M059J (cell line): ENCODE results near the gene MYO16. TPM values are rescaled to one million over a fixed set of nuclear protein-coding genes. Genes with fewer than 3 reads are reported as not detected.
"Not testable (repeated sequence)": the region's sequence is repeated elsewhere in the genome, so short reads cannot be mapped to it uniquely, and the experiment has no call there.

ENCODE experiments used
- DNase-seq: peaks from one replicate; pipeline ENCODE4 v3.0.0-alpha.2; 2012; ENCODE audit warnings: low read depth
- total RNA-seq: library from RNA; depleted of rRNA; stranded (reverse); fragments of >200 nt; shearing (Covaris generic); gene quantifications from 2 replicates; pipeline ENCODE4 v1.2.3, GENCODE V29; 2014

Gene MYO16
- total RNA-seq, 1 experiment from 2014 or later: not detected

DNA sequence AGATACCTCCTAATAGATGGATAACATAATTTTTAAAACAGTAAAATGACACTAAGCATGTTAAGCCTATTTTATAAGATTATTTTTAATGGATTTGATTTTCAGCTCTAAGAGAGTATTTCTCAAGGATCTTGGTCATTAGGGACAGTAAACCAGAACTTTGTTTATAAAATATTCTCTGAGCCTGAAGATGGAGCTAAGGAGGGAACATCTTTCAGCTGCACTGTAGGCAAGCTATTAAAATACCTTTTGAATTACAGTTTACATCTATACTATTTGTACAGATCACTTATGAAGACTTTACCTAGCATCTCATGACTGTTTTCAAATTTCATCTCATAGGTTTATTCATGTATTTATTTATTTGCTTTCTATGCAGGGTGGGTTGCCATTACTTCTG lies 345.3 kb downstream of the MYO16 start:
- no peak for DNase-seq

DNA sequence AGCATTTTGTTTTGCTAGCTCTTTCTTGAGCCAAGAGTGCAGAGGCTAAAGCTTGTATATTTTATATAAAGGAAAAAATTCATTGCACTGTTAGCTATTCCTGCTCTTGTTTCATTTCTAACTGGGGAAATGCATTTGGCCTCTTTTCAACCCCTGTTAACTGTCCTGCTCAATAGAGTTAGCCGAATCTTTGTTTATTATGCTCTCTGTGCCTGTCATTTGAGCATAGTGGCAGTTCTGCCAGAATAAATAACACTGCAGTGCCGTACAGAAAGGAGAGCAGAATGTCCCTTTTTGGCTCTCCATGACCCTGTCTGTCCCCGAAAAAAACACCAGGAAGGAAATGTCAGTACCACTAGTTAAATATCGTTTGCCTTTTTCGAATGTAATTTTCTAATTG lies 350.8 kb downstream of the MYO16 start:
- no peak for DNase-seq

DNA sequence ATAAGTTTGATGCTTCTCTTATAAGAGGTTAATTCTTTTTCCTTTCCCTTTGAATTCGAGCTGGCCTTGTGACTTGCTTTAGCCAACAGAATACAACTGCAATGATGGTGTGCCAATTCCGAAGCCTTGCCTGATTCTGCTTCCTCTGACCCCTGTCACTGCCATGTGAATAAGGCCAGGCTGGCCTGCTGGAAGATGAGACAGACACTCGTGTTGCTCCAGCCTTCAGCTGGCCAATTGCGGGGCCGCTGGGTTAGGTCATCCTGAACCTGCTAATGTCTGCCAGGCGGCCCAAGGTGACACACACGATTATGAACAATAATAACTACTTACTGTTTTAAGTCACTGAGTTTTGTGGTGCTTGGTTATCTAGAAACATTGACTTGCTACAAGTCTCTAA lies 352.0 kb downstream of the MYO16 start:
- no peak for DNase-seq

DNA sequence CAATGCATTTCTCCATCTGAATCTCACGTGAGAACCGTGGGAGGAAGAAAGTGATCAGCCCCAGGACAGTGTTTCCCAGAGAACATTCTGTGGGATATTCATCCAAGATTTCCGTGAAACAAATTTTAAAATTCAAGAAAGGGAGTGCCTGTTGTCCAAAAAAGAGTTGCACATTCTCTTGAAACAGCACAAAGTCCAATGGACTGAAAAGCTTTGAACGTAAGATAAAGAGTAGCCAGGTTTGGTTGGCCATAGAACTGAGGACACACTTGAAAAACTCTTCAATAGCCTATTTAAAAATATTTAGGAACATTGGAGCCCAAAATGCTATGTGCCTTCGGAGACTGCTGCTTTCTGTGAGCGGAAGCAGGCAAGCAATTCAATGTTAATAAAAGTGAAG lies 353.9 kb downstream of the MYO16 start:
- DNase-seq: no peak

DNA sequence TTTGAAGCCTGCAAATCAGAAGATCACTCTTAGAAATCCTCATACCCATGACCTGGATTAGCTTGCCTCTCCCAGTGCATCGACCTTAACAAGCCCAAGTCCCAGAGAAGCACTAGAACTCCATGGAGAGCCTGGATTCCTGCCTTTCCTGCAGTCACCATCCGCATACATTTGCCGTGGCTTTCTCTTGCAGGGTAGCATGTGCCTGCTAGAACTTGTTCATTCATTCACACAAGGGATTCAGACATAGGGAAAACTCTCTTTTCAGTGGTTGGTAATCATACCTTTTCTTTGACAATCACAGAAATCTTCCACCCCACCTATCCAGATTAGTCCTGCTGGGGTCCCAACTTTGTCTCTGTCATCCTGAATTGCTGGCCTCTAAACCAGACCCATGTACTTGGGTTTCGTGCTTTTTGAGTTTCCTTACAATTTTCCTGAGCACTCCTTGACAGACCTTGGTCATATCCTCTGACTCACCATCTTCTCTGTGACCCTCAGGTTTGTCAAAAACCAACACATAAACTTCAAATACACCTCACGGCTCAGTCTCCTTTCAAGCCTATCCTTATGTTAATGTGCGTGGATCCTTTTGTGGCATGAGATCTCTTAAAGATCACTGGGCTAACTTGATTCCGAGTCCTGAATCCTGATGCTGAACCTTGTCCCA lies 355.0 kb downstream of the MYO16 start:
- no peak for DNase-seq

DNA sequence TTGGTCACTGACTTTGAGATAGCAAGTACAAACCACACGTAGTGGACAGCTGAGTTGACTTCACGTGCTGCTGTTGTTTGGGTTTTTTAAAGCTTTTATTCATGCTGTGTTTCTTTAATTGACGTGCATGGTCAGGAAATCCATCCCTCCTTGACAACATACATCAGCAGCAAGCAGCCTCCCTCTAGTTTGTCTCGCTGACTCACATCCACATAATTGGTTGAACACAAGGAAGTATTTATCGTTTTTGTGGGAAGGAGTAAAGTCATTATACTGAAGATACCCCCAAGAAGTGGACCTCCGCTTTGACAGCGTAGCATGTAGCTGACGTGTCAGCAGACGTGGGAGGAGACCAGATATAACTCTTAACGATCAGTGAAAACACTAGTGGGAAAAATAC lies 355.8 kb downstream of the MYO16 start:
- DNase-seq: peak; percentile 24

DNA sequence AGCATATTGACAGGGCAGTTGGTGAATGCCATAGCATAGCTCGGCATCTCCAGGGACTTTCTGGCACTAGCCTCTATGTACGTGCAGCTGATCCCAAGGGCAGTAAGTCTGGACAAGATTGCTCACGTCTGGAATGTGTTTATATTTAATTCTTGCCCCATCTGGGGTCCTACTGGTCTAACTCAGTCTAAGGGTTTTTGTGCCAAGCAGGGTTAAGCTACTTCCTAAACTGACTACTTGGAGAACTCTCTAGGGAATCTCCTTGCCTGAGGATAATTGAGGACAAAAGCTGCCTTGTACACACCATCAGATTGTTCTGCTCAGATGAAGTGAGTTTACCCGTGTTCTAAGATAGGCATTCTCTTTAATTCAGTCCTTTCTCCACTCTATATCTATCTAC lies 358.1 kb downstream of the MYO16 start:
- DNase-seq: no peak

DNA sequence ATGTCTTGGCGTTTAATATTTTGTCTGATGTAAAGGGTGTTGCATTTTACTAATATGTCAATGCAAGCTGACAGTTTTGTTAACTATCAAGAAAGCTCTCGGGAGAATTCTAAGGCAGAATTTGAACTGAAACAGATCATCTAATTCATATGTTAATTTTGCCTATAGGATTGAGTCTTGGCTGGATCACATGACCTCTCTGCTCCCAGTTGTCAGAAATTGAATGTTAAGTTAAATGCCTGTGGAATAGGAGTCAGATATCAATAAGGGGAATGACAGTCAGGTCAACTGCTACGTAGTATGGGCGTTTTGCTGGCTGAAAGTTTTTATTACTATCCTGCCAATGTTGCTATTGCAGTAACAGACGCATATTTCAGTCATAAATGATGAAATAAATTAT lies 358.5 kb downstream of the MYO16 start:
- no peak for DNase-seq

DNA sequence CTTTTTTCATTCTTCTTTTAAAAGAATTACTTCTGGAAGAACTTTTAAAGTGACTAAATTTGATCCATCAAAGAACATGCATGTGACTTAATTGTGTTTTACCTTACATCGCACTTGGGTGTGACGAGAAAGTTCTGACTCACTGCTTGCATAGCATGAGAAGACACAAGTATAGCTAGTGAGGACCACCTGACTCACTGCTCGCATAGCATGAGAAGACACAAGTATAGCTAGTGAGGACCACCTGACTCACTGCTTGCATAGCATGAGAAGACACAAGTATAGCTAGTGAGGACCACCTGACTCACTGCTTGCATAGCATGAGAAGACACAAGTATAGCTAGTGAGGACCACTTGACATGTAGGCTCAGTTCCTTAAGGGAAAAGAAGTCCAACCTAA lies 362.0 kb downstream of the MYO16 start:
- not testable (repeated sequence) for DNase-seq

DNA sequence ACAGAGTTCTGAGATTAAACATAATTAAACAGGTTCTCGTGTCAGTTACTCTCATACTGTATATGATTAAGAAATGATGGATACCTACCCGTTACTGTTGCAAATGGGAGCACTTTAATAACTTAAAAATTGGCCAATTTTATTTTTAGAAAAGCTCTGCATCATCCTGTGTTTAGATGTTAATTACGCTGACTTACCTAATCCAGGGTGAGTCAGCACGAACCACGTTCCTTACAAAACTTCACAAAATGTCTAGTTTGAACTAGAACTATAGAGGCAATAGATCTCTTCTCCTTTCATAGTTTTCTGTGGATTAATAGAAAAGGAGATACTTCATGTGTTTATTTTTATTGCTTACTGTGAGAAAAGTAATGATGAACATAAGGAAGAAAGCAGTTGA lies 363.9 kb downstream of the MYO16 start:
- DNase-seq: peak; percentile 18

DNA sequence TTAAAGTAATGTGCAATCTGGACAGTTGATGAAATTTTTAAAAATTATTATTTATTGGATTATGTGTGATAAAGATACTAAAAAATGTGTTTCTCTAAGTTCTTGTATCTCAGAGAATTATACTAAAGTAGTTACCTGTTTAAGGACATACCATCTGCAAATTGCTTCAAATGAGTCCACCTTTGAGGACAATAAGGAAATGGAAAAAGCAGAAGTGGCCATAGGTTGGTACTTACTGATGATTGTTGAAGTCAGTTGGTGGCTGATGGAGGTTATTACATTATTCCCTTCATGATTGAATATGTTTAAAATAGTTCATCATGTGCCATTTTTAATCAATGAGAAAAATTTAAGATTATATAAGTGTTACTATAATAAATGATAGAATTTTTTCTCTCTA lies 367.0 kb downstream of the MYO16 start:
- DNase-seq: no peak

DNA sequence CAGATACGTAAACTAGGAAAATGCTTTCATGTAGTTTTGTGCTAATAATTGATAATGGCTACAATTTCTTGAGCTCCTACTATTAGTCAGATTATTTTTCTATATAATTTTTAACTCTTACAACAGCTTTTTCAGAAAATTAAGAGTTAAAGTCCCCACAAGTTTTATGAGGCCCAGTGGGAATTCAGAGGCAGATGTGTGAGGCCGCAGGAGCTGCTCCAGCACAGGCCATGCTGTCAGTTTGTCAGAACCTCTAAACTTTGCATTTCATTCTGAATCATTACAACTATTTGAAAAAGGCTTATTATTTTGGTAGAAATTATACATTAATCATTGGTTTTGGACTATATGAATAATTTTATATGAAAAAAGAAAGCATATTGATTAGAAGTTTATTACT lies 370.8 kb downstream of the MYO16 start:
- DNase-seq: no peak

DNA sequence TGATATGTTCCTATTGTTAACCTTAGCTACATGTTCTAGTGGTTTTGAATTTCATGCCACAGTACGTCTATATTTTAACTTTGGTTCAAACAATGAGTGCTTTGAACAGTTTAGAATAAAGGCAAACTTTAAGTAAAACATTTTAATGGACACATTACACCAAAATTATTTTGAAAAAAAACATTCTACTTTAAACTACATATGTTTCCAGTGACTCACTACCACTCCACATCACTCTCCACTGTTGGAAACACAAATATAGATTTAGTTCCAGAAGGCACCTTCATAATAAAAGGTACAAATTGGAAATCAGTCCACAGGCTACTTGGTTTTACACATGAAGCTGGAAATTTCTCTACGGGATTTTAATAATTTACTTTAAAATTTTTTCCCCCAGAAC lies 373.5 kb downstream of the MYO16 start:
- DNase-seq: no peak

DNA sequence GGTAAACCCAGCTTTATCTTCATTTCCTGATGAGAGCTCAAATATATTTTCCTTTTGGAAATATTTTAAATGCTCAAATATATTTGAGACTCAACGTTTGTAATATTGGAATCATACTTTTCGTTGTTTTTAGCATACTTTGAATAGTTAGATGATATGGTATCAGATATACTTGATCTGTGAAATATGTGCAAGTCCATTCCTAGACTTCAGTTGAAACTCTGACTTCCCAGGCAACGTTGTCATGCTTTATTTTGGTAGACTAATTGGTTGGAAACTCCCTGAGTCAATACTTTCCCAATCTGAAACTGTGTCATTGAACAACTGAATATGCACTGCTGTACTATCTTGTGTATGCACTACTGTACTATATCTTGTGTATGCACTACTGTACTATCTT lies 378.5 kb downstream of the MYO16 start:
- DNase-seq: no peak

DNA sequence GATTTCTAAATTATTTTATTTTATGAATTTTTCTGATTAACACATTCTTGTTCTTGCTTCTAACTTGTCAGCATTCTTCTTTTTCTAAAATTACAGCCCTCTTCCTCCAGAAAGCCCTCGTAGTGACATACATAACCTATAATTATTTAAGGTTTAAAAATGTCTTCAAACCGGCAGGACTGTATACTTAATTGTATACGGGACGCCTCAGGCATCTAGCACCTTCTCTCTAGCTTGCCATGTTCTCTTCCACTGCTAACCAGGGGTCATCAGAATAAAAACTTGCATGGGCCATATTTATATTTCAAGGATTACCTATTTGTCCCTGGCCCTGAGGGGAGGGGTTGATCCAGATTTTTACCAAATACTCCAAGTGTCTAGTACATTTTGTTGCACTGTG lies 380.3 kb downstream of the MYO16 start:
- DNase-seq: no peak

DNA sequence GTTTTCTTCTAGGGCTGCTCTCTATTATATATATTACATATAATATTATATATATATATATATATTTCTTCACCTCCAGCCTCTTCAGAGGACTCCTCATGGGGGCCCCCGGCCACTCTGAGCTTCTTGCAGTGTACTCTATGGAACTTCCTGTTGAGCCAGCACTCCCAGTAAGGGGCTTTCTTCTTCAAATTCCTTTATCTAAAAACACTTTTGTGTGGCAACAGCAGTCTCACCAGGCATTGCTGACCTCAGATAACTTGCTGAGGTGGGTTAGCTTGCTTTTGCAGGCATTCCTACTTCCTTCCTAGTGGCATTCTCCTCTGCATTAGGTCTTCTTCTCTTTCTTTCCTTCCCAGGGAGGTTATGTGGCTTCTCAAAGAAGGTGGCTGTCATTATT lies 381.5 kb downstream of the MYO16 start:
- no peak for DNase-seq

DNA sequence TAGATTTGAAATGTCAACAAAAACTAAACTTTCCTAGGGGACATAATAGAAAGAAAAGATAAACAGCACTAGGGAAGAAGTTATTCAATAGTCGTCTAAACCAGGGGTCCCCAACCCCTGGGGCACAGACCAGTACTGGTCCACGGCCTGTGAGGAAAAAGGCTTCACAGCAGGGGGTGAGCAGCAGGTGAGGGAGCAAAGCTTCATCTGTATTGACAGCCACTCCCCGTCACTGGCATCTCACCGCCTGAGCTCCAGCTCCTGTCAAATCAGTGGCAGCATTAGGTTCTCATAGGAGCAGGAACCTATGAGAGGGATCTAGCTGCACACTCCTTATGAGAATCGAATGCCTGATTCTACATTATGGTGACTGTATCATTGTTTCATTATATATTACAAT lies 382.7 kb downstream of the MYO16 start:
- no peak for DNase-seq

DNA sequence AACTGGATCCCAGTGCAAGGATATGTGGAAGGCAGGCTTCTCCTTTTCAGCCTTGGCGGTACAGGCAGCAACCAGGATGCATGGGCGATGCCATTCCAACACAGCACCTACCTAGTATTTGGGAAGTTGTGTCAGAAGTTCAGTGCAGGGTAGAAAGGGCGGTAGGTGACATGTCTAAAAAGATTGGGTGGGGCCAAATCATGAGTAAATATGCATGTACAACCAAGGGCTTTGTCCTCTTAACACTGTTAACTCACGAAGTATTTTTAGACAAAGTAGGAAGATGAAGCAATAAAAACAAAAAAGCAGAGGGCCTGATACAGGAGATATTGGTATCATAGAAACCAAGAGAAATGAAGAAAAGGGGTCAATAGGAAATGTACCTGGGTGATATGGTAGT lies 392.1 kb downstream of the MYO16 start:
- no peak for DNase-seq

DNA sequence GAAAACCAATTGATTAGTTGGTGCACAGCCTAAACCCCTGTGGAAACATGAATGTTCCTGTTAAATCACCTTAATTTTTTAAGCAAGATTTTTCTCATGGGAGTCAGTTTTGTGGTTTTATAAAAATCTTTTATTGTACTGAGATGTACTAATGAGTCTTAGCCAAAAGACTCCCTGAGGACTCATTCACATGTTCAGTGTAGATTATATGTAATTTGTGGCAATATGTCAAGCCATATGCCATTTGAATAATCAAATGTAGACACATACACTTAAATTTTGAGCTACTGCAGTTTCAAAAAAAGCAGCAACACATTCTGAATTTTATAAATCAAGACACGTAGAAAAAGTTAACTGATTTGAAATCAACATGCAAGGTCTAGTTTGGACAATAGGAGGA lies 395.2 kb downstream of the MYO16 start:
- DNase-seq: no peak

DNA sequence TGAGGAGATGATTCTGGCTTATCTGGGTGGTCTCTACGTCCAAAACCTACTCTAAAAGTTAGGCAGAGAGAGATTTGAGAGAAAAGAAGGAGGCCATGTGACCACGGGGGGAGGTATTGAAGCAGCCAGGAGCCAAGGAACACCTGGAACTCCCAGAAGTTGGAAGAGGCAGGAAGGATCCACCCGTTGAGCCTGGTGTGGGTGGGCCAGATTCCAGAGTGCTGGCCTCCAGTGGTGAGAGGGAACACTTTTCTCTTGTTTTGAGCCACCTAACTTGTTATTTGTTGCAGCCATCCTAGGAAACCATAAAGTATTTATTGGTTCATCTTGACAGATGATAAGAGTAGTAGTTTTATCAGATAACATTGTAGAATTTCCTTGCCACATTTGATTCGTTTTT lies 396.9 kb downstream of the MYO16 start:
- no peak for DNase-seq

DNA sequence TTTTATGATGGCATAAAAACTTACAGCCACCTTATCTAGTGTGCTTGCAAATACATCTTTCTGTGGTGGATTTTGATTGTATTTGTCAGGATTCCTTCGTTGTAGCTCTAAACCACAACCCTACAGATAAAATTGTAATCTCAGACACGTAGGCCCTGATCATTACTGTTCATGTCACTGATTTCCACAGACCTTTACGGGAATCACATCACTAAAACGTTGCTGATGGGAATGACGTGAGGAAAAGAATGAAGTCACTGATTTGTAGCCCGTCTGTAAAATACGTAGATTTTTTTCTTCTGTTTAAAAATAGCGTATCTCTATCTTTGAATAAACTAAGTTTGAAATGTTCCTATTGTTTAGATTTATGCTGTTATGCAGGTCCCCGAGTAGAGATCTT lies 399.2 kb downstream of the MYO16 start:
- no peak for DNase-seq

DNA sequence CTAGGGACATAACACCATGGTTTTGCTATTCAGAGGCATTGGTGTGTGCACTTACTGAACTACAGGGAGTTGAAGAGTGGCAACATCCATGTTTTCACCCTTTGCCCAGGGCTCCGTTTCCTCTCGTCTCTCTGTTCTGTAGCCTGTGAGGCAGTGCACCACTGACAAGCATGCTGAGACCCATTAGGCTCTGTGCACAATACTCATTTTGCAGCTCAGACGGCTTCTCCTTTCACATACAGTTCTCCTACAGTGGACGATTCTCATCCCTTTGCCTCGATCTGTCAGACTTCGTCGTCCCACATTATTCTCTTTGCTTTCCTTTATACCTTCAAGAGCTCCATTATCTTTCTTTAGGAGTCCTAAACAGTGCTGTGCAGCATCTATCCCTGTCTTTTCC lies 403.7 kb downstream of the MYO16 start:
- no peak for DNase-seq

DNA sequence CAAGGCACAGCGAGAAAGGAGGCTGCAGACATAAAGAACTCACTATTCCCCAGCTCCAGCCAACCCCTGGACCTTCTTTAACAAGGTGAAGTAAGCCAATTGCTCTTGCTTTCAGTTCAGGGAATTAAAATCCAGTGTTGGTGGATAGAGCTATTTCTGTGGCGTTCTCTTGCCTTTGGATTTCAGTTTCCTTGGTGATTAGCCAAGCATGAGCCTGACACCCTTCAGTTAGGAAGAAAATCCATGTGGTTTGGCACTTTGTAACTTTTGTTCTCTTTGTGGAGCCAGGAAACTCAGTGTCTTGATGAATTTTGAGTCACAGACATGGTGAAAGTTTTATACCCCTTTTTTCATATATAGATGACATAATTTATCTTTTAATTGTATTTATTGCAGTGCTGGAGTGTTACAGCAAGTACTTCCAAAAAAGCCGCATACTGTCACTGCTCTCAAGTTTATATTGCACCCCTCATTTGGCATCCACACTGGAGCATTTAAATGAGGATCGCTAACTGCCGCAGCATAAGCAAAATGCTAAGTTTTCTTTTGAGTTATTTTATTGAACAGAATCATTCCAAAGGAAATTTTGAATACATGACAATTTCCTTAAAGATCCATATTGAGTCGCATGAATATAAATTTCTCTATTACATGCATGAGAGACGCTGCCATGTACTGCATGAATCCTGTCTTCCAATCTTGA lies 406.8 kb downstream of the MYO16 start:
- peak; percentile 2 for DNase-seq

DNA sequence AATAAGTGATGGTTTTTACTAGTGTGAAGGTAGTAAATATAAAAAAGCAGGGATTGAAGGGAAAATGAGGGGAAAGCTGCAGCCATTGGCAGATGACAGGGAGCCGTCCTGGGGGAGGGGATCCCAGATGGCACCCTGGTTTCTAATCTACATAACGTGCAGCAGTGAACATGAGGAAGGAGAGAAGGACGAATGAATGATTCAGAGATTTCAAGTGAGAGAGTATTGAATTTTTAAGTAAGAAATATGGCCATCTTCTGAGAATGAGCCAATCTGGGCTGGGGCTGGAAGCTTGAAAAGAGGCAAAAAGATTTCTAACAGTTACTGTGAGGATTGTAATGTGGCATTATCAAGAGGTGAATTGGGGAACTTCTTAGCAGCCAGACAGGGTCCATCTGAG lies 414.2 kb downstream of the MYO16 start:
- no peak for DNase-seq
